Measurements from ENCODE around the gene SETD7.

SETD7 gene

GRCh38 chr4:139556071-139556723, at the start of gene SETD7:
TSS of gene SETD7 (minus strand) at chr4:139556219. CDS start at chr4:139556137, 82 bp downstream.
- peak; percentile 66 for DNase-seq

- DNase-seq: no peak
These were observed 49.5 kb upstream of the SETD7 start for GRCh38 chr4:139605516-139605915.

GRCh38 chr4:139603576-139604410, 47.8 kb upstream of the SETD7 start:
- peak; percentile 59 for DNase-seq

- no peak for DNase-seq
These were observed 46.8 kb upstream of the SETD7 start for GRCh38 chr4:139602776-139603360.

GRCh38 chr4:139600662-139601061, 44.6 kb upstream of the SETD7 start:
- DNase-seq: no peak

- no peak for DNase-seq
These were observed 43.8 kb upstream of the SETD7 start for GRCh38 chr4:139599594-139600374.

- DNase-seq: no peak
These were observed 43.1 kb upstream of the SETD7 start for GRCh38 chr4:139599076-139599475.

GRCh38 chr4:139596684-139597279, 40.8 kb upstream of the SETD7 start:
- DNase-seq: no peak

- no peak for DNase-seq
These were observed 40.1 kb upstream of the SETD7 start for GRCh38 chr4:139596034-139596683.

- no peak for DNase-seq
These were observed 38.7 kb upstream of the SETD7 start for GRCh38 chr4:139594591-139595185.

- DNase-seq: no peak
These were observed 37.1 kb upstream of the SETD7 start for GRCh38 chr4:139593091-139593564.

- DNase-seq: no peak
These were observed 33.5 kb upstream of the SETD7 start for GRCh38 chr4:139589336-139590018.

GRCh38 chr4:139587446-139587845, 31.4 kb upstream of the SETD7 start:
- no peak for DNase-seq

GRCh38 chr4:139585473-139585872, 29.5 kb upstream of the SETD7 start:
- no peak for DNase-seq

- no peak for DNase-seq
These were observed 28.8 kb upstream of the SETD7 start for GRCh38 chr4:139584784-139585183.

GRCh38 chr4:139584013-139584412, 28.0 kb upstream of the SETD7 start:
- no peak for DNase-seq

GRCh38 chr4:139582044-139582443, 26.0 kb upstream of the SETD7 start:
- no peak for DNase-seq

- no peak for DNase-seq
These were observed 25.1 kb upstream of the SETD7 start for GRCh38 chr4:139581096-139581495.

GRCh38 chr4:139576219-139576618, 20.2 kb upstream of the SETD7 start:
- no peak for DNase-seq

- no peak for DNase-seq
These were observed 19.1 kb upstream of the SETD7 start for GRCh38 chr4:139575072-139575471.

GRCh38 chr4:139574641-139575040, 18.6 kb upstream of the SETD7 start:
- no peak for DNase-seq
